A549 (cell line): Measurements from ENCODE around the gene ZP1. TPM values are rescaled to one million over a fixed set of nuclear protein-coding genes. Genes with fewer than 3 reads are reported as not detected.

Source experiments
- ATAC-seq, 2 experiments: fragments of 200-7000 bp in 1 of 2; fragments of >200 bp in 1 of 2; cut with Nextera tagmentation in 1 of 2; cut with Tn5 transposase in 1 of 2; 3 replicates each; pipeline versions ENCODE4 v1.8.0 to v1.9.1; 2018 to 2020; ENCODE audit warnings: mild to moderate bottlenecking in 1 of 2, moderate library complexity in 1 of 2
- CTCF ChIA-PET: fragments of 300-600 bp; sonication (Branson Sonifier 250); formaldehyde crosslinking; extraction: SDS; loops from one replicate; lab custom pipeline; 2021; ENCODE audit warnings: antibody characterized with exemption, inconsistent platforms; lab: Yijun Ruan, JAX
- POLR2A ChIA-PET: fragments of 350-600 bp; formaldehyde crosslinking; extraction: SDS; loops from one replicate; lab custom pipeline; 2021; ENCODE audit warnings: antibody characterized with exemption, inconsistent platforms; lab: Yijun Ruan, JAX
- DNase-seq, 2 experiments: peaks; one replicate each; pipeline versions ENCODE4 v3.0.0 to v3.0.0-alpha.2; 2011 to 2016; ENCODE audit warnings: low read depth in 1 of 2, low spot score in 1 of 2
- FAIRE-seq: peaks from 2 replicates; lab custom pipeline; 2011; peaks lifted over from hg19 to GRCh38; lab: Jason Lieb, UNC
- H3K27ac ChIP-seq, 2 experiments: fragments of >200 bp; sonication (Bioruptor Twin); formaldehyde crosslinking; 3 replicates each; pipeline ENCODE4 v1.5.1; 2016 to 2017
- H3K4me1 ChIP-seq: fragments of >200 bp; sonication (Bioruptor Twin); formaldehyde crosslinking; 3 replicates; pipeline ENCODE4 v1.6.1; 2016
- H3K4me2 ChIP-seq: fragments of >200 bp; sonication (Bioruptor Twin); formaldehyde crosslinking; 3 replicates; pipeline ENCODE4 v1.6.1; 2016
- H3K4me3 ChIP-seq: fragments of >200 bp; sonication (Bioruptor Twin); formaldehyde crosslinking; 3 replicates; pipeline ENCODE4 v1.5.1; 2016
- H3K9me3 ChIP-seq: fragments of >200 bp; sonication (Bioruptor Twin); formaldehyde crosslinking; 3 replicates; pipeline ENCODE4 v1.6.1; 2016
- CEBPB ChIP-seq, 2 experiments: fragments of >200 bp in 1 of 2; sonication (Bioruptor Twin) in 1 of 2; formaldehyde crosslinking in 1 of 2; IDR thresholded peaks; 2 replicates each; pipeline ENCODE4 v1.6.1; 2012 to 2016
- FOSL2 ChIP-seq, 2 experiments: fragments of 450-650 bp in 1 of 2; fragments of >200 bp in 1 of 2; sonication (Bioruptor Twin) in 1 of 2; formaldehyde crosslinking; IDR thresholded peaks; 2 replicates each; pipeline versions ENCODE4 v1.5.0 to v1.6.1; 2016 to 2020; ENCODE audit warnings: mild to moderate bottlenecking in 1 of 2, moderate library complexity in 1 of 2
- GATA3 ChIP-seq: IDR thresholded peaks from 2 replicates; pipeline ENCODE4 v1.6.1; 2012; ENCODE audit warnings: borderline replicate concordance
- HDAC2 ChIP-seq: fragments of 200-600 bp; sonication (generic); IDR thresholded peaks from 2 replicates; pipeline ENCODE4 v1.6.1; 2016
- HEYL ChIP-seq: fragments of 250-450 bp; sonication (Bioruptor Pico); IDR thresholded peaks from 2 replicates; pipeline ENCODE4 v1.8.0; 2021; ENCODE audit warnings: mild to moderate bottlenecking, moderate library complexity
- HOXB5 ChIP-seq: fragments of 250-450 bp; sonication (Bioruptor Pico); IDR thresholded peaks from 2 replicates; pipeline ENCODE4 v1.5.0; 2020; ENCODE audit warnings: mild to moderate bottlenecking, moderate library complexity
- KDM5A ChIP-seq: fragments of 200-600 bp; sonication (generic); IDR thresholded peaks from 2 replicates; pipeline ENCODE4 v1.6.1; 2016; ENCODE audit warnings: antibody characterized with exemption, mild to moderate bottlenecking
- MAZ ChIP-seq: fragments of 150-350 bp; IDR thresholded peaks from 2 replicates; pipeline ENCODE4 v1.6.1; 2014; ENCODE audit warnings: antibody characterized with exemption, low read depth, low read length, borderline replicate concordance
- MYC ChIP-seq: IDR thresholded peaks from 2 replicates; pipeline ENCODE4 v1.6.1; 2012; ENCODE audit warnings: mild to moderate bottlenecking, inconsistent platforms, low read length, improper control_type of control experiment, borderline replicate concordance
- NFE2L2 ChIP-seq: fragments of 150-350 bp; conservative IDR thresholded peaks from 2 replicates; pipeline ENCODE4 v1.6.1; 2014; ENCODE audit warnings: low read length
- NR3C1 ChIP-seq: fragments of >200 bp; sonication (Bioruptor Twin); formaldehyde crosslinking; IDR thresholded peaks from 3 replicates; pipeline ENCODE4 v1.6.1; 2017
- PHF8 ChIP-seq: fragments of 200-600 bp; sonication (generic); IDR thresholded peaks from 2 replicates; pipeline ENCODE4 v1.6.1; 2016; ENCODE audit warnings: low read depth, mild to moderate bottlenecking, antibody characterized with exemption, moderate library complexity, borderline replicate concordance
- POLR2A ChIP-seq: IDR thresholded peaks from 2 replicates; pipeline ENCODE4 v1.6.1; 2012; ENCODE audit warnings: mild to moderate bottlenecking, low read length
- RAD21 ChIP-seq, 2 experiments: fragments of >200 bp in 1 of 2; sonication (Bioruptor Twin) in 1 of 2; formaldehyde crosslinking in 1 of 2; IDR thresholded peaks in 1 of 2; conservative IDR thresholded peaks in 1 of 2; 2 replicates in 1 of 2; 3 replicates in 1 of 2; pipeline ENCODE4 v1.6.1; 2012 to 2018; ENCODE audit warnings: inconsistent platforms in 1 of 2
- SMC3 ChIP-seq: fragments of >200 bp; sonication (Bioruptor Twin); formaldehyde crosslinking; IDR thresholded peaks from 3 replicates; pipeline ENCODE4 v1.6.1; 2018; ENCODE audit warnings: inconsistent platforms
- TFCP2L1 ChIP-seq: fragments of 250-450 bp; sonication (Bioruptor Pico); IDR thresholded peaks from 2 replicates; pipeline ENCODE4 v1.5.0; 2021; ENCODE audit warnings: mild to moderate bottlenecking
- ZNF302 ChIP-seq: fragments of 250-450 bp; sonication (Bioruptor Pico); IDR thresholded peaks from 2 replicates; pipeline ENCODE4 v1.9.0; 2021; ENCODE audit warnings: inconsistent platforms, mild to moderate bottlenecking, moderate library complexity
- WGBS: methylation state at CpG from one replicate; pipeline ENCODE4 v1.1.6; 2017; ENCODE audit errors: missing lambda C conversion rate; 5-methylcytosine and 5-hydroxymethylcytosine counted together
- polyA plus RNA-seq, 4 experiments: library from polyadenylated mRNA; depleted of rRNA in 3 of 4; stranded (reverse); fragments of >200 nt; fragmentation: RNase III in 1 of 4; extraction: RNeasy Plus Mini Kit Qiagen cat#74134 plus additional on column Dnase treatment in 1 of 4; gene quantifications; 2 replicates in 3 of 4; 3 replicates in 1 of 4; pipeline ENCODE4 v1.2.3, GENCODE V29; 2011 to 2017
- TF ChIP-seq, protein P1 (sequence below): fragments of 200-600 bp; sonication (generic); IDR thresholded peaks from 2 replicates; pipeline ENCODE4 v1.6.1; 2016; ENCODE audit warnings: antibody characterized with exemption, mild to moderate bottlenecking, moderate library complexity
- TF ChIP-seq, protein P2 (sequence below): IDR thresholded peaks from 2 replicates; pipeline ENCODE4 v1.6.1; 2012

Gene ZP1
- polyA plus RNA-seq, 2 of the 4 experiments (the other 2 are of a cell fraction) = 0.06 to 0.30 TPM

DNA sequence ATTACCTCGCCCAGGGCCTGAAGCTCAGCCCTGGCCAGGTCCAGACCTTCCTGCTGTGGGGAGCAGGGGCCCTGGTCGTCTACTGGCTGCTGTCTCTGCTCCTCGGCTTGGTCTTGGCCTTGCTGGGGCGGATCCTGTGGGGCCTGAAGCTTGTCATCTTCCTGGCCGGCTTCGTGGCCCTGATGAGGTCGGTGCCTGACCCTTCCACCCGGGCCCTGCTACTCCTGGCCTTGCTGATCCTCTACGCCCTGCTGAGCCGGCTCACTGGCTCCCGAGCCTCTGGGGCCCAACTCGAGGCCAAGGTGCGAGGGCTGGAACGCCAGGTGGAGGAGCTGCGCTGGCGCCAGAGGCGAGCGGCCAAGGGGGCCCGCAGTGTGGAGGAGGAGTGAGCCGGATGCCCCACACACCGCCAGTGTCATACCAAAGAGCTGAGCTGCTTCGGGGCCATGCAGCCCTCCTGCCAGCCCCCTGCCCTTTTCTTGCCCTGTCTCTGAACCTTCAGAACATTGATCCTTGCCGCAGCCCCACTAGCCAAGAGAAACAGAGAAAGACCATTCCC lies 54.5 kb downstream of the ZP1 start:
- no peak overlapping the region for H3K4me3 ChIP-seq
- no peak overlapping the region for H3K27ac ChIP-seq
- TF ChIP-seq ZNF302 (CRISPR knock-in tag) (no peak), HDAC2 (no peak), POLR2A (no peak), GATA3 (no peak), MYC (no peak)
- TF ChIP-seq, protein P1, sequence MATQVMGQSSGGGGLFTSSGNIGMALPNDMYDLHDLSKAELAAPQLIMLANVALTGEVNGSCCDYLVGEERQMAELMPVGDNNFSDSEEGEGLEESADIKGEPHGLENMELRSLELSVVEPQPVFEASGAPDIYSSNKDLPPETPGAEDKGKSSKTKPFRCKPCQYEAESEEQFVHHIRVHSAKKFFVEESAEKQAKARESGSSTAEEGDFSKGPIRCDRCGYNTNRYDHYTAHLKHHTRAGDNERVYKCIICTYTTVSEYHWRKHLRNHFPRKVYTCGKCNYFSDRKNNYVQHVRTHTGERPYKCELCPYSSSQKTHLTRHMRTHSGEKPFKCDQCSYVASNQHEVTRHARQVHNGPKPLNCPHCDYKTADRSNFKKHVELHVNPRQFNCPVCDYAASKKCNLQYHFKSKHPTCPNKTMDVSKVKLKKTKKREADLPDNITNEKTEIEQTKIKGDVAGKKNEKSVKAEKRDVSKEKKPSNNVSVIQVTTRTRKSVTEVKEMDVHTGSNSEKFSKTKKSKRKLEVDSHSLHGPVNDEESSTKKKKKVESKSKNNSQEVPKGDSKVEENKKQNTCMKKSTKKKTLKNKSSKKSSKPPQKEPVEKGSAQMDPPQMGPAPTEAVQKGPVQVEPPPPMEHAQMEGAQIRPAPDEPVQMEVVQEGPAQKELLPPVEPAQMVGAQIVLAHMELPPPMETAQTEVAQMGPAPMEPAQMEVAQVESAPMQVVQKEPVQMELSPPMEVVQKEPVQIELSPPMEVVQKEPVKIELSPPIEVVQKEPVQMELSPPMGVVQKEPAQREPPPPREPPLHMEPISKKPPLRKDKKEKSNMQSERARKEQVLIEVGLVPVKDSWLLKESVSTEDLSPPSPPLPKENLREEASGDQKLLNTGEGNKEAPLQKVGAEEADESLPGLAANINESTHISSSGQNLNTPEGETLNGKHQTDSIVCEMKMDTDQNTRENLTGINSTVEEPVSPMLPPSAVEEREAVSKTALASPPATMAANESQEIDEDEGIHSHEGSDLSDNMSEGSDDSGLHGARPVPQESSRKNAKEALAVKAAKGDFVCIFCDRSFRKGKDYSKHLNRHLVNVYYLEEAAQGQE = no peak
- peaks cover 33% of the 10 kb centered on the region for H3K4me1 ChIP-seq
- H3K4me2 ChIP-seq = no peak overlapping the region
- ChIA-PET CTCF (interaction anchor here (0.9 to 3.8 kb wide), 4 partner anchors 12 to 158 kb away, joined by 3 to 11 read pairs (median 6); no protein-coding TSS in a partner anchor), POLR2A (no interaction called here)
- 93% methylated on average over 23 of the region's 23 CpGs for WGBS
- no peak for DNase-seq
- no peak for FAIRE-seq
- no peaks in the 10 kb centered on the region for H3K9me3 ChIP-seq
- ATAC-seq = no peak

DNA sequence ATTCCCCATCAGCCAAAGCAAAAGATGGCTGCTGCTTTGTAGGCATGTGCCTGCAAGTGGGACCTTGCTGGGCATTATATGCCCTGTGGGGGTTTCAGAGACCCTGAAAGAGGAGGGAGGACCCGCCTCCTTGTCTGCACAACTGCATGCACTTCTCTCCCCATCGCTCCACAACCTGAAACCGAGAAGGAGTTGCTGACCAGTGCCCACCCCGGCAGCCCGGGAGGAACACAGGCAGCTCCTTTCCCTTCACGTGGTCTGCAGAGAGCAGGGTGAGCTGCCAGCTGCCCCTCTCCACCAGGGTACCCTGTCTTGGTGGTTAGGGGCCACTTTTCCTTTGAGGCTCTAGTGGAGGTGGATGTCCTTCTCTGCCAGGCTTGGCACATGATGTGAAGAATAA lies 55.6 kb downstream of the ZP1 start:
- DNase-seq (no peak), ATAC-seq (no peak), FAIRE-seq (no peak)
- TF ChIP-seq, protein P1 = no peak
- no peak for TF ChIP-seq TFCP2L1 (CRISPR knock-in tag)
- TF ChIP-seq, protein P2, sequence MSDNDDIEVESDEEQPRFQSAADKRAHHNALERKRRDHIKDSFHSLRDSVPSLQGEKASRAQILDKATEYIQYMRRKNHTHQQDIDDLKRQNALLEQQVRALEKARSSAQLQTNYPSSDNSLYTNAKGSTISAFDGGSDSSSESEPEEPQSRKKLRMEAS = no peak
- TF ChIP-seq HOXB5 (CRISPR knock-in tag) = no peak
- TF ChIP-seq HEYL = no peak
- TF ChIP-seq CEBPB (IDR thresholded peaks at IDR 0.05) = no peak
- TF ChIP-seq RAD21 (conservative IDR thresholded peaks at IDR 0.05 in 1 of 2, IDR thresholded peaks at IDR 0.05 in 1 of 2) = no peak
- TF ChIP-seq PHF8 = no peak
- TF ChIP-seq FOSL2 (IDR thresholded peaks at IDR 0.05) = no peak
- no peak for TF ChIP-seq FOSL2 (CRISPR knock-in tag; IDR thresholded peaks at IDR 0.05)
- Histone ChIP-seq H3K9me3 (no peaks in the 10 kb centered on the region), H3K4me2 (no peak overlapping the region), H3K4me1 (peaks cover 33% of the 10 kb centered on the region), H3K27ac (no peak overlapping the region), H3K4me3 (no peak overlapping the region)
- CTCF ChIA-PET = interaction anchor here (0.6 to 3.8 kb wide), 8 partner anchors 8 to 372 kb away, joined by 3 to 11 read pairs (median 5); partner anchors contain the start of genes TMEM109 and VWCE
- POLR2A ChIA-PET = interaction anchor here (1.6 kb wide), 1 partner anchor 9 kb away, joined by 6 read pairs; the partner anchor contains the start of gene TMEM109
- WGBS = 88% methylated on average over 6 of the region's 6 CpGs

DNA sequence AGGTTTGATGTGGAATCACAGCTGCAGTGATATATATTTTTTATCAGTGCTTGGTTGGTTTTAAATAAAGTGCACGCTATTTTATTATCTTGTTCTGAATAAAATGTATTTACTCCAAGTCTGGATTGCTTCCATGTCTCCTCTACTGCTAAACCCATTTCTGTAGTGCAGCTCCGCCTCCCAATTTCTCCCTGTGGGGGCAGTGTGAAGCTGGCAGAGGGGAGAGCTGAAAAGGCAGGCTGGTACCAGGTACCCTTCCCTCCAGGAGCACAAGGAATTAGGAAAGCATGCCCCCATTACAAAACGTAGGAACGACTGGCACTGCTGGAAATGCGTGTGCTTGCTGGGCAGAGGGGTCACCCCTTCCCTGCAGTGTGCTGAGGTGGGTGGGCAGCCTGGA lies 56.0 kb downstream of the ZP1 start:
- Histone ChIP-seq H3K27ac (peak overlapping the region in 1 of 2 experiments; percentile 97; a peak in 3 of 6 replicates), H3K9me3 (no peaks in the 10 kb centered on the region), H3K4me2 (0 out of 3 replicates have a peak overlapping the region, but pooled peaks have one; percentile 90), H3K4me1 (peaks cover 30% of the 10 kb centered on the region), H3K4me3 (no peak overlapping the region)
- FAIRE-seq (no peak), ATAC-seq (no peak), DNase-seq (no peak)
- TF ChIP-seq KDM5A = no peak
- no peak for TF ChIP-seq MAZ
- no peak for TF ChIP-seq RAD21 (conservative IDR thresholded peaks at IDR 0.05 in 1 of 2, IDR thresholded peaks at IDR 0.05 in 1 of 2)
- no peak for TF ChIP-seq TFCP2L1 (CRISPR knock-in tag)
- TF ChIP-seq NR3C1 = no peak
- no peak for TF ChIP-seq NFE2L2
- no peak for TF ChIP-seq SMC3
- CTCF ChIA-PET = interaction anchor here (0.6 to 2.1 kb wide), 7 partner anchors 8 to 372 kb away, joined by 3 to 8 read pairs (median 4); partner anchors contain the start of genes TMEM109 and VWCE
- POLR2A ChIA-PET = interaction anchor here (1.1 to 1.6 kb wide), 2 partner anchors 8 to 10 kb away, joined by 5 to 6 read pairs; partner anchors contain the start of gene TMEM109
- 91% methylated on average over 5 of the region's 5 CpGs for WGBS
